Omental fat pad (tissue), 4 donors: ENCODE results near the gene CDKL5. TPM values are rescaled to one million over a fixed set of nuclear protein-coding genes. Genes with fewer than 3 reads are reported as not detected.

Experiments used
- ATAC-seq: fragments of 150-250 bp; one replicate; pipeline ENCODE4 v1.9.1; 2016; ENCODE audit warnings: mild to moderate bottlenecking, moderate library complexity; ENCODE audit not compliant: low FRiP score
- DNase-seq: peaks from one replicate; pipeline ENCODE4 v3.0.0-alpha.2; 2019; ENCODE audit warnings: low spot score
- CTCF ChIP-seq, 3 donors: fragments of 450-650 bp; IDR thresholded peaks; one replicate each; pipeline ENCODE4 v1.5.1; 2016 to 2017; ENCODE audit warnings: antibody characterized with exemption in 3 of 3, mild to moderate bottlenecking in 3 of 3, moderate library complexity in 2 of 3
- total RNA-seq, 4 donors: library from RNA; depleted of rRNA; stranded (reverse); fragments of >200 nt; gene quantifications; one replicate each; pipeline ENCODE4 v1.1.0, GENCODE V29; 2016

The CDKL5 gene
- total RNA-seq, 4 donors from 2014 or later, result 1.9 to 8.5 (median 4.3) TPM

- no peak for ATAC-seq
- no peak for DNase-seq
- no peak for TF ChIP-seq CTCF (IDR thresholded peaks at IDR 0.05)
Observed at GRCh38 chrX:18596096-18596495, 170.7 kb downstream of the CDKL5 start.

- no peak for ATAC-seq
- DNase-seq, result no peak
- no peak for TF ChIP-seq CTCF (IDR thresholded peaks at IDR 0.05)
Observed at GRCh38 chrX:18598413-18598812, 173.0 kb downstream of the CDKL5 start.

GRCh38 chrX:18607966-18608365 lies 182.6 kb downstream of the CDKL5 start:
- ATAC-seq (no peak), DNase-seq (no peak)
- TF ChIP-seq CTCF (IDR thresholded peaks at IDR 0.05), result no peak

- DNase-seq (no peak), ATAC-seq (no peak)
- TF ChIP-seq CTCF (IDR thresholded peaks at IDR 0.05), result no peak
Observed at GRCh38 chrX:18613930-18614639, 188.7 kb downstream of the CDKL5 start.

- ATAC-seq, result no peak
- no peak for TF ChIP-seq CTCF (IDR thresholded peaks at IDR 0.05)
- DNase-seq, result no peak
Observed at GRCh38 chrX:18616688-18617406, 191.4 kb downstream of the CDKL5 start.

GRCh38 chrX:18617407-18617750 lies 192.0 kb downstream of the CDKL5 start:
- no peak for DNase-seq
- no peak for TF ChIP-seq CTCF (IDR thresholded peaks at IDR 0.05)
- ATAC-seq, result no peak

- no peak for TF ChIP-seq CTCF (IDR thresholded peaks at IDR 0.05)
- DNase-seq (no peak), ATAC-seq (no peak)
Observed at GRCh38 chrX:18619288-18619687, 193.9 kb downstream of the CDKL5 start.
